PC-9 (cell line): ENCODE results near the gene LRP10. TPM values are rescaled to one million over a fixed set of nuclear protein-coding genes. Genes with fewer than 3 reads are reported as not detected.

Source experiments
- BruUV-seq: library from RNA; stranded (reverse); fragments of 400-500 nt; replicated peaks from 2 replicates; lab custom pipeline; 2021; lab: Mats Ljungman, UMichigan
- CTCF ChIA-PET: fragments of 300-600 bp; sonication (Branson Sonifier 250); formaldehyde crosslinking; loops from one replicate; lab custom pipeline; 2022; ENCODE audit warnings: antibody characterized with exemption; lab: Charles Lee
- POLR2A ChIA-PET: fragments of 300-600 bp; sonication (Branson Sonifier 250); formaldehyde crosslinking; loops from one replicate; lab custom pipeline; 2022; ENCODE audit warnings: antibody characterized with exemption; ENCODE audit not compliant: unreplicated experiment; lab: Charles Lee
- DNase-seq, 2 experiments: peaks; one replicate each; pipeline versions ENCODE4 v3.0.0 to v3.0.0-alpha.2; 2015 to 2022; ENCODE audit warnings: mixed read lengths in 1 of 2
- H2AFZ ChIP-seq: fragments of 200-600 bp; sonication (generic); 2 replicates; pipeline ENCODE4 v1.8.1; 2017; ENCODE audit warnings: antibody characterized with exemption
- H3F3A ChIP-seq: fragments of 200-600 bp; sonication (generic); 2 replicates; pipeline ENCODE4 v1.8.1; 2017; ENCODE audit warnings: antibody characterized with exemption, mild to moderate bottlenecking, low read depth; ENCODE audit not compliant: insufficient read depth
- H3K27ac ChIP-seq: fragments of 200-600 bp; sonication (generic); 2 replicates; pipeline ENCODE4 v1.6.1; 2016; ENCODE audit warnings: mixed run types
- H3K27me3 ChIP-seq: fragments of 200-600 bp; sonication (generic); 2 replicates; pipeline ENCODE4 v1.6.1; 2016; ENCODE audit warnings: low read depth, mixed run types; ENCODE audit not compliant: insufficient read depth
- H3K36me3 ChIP-seq: fragments of 200-600 bp; sonication (generic); 2 replicates; pipeline ENCODE4 v1.6.1; 2016; ENCODE audit warnings: low read depth, mixed run types
- H3K4me1 ChIP-seq: fragments of 200-600 bp; sonication (generic); replicated peaks from 2 replicates; pipeline ENCODE4 v1.6.1; 2016; ENCODE audit warnings: mixed run types; ENCODE audit not compliant: insufficient read depth
- H3K4me2 ChIP-seq: fragments of 200-600 bp; sonication (generic); 2 replicates; pipeline ENCODE4 v1.6.1; 2017; ENCODE audit warnings: mixed run types
- H3K4me3 ChIP-seq: fragments of 200-600 bp; sonication (generic); 2 replicates; pipeline ENCODE4 v1.6.1; 2016; ENCODE audit warnings: mixed run types
- H3K79me2 ChIP-seq: fragments of 200-600 bp; sonication (generic); 2 replicates; pipeline ENCODE4 v1.6.1; 2017; ENCODE audit warnings: low read depth, mixed run types
- H3K9me2 ChIP-seq: fragments of 200-600 bp; sonication (generic); 2 replicates; pipeline ENCODE4 v1.8.1; 2017; ENCODE audit warnings: mild to moderate bottlenecking; ENCODE audit not compliant: insufficient read depth
- H3K9me3 ChIP-seq: fragments of 200-600 bp; sonication (generic); 2 replicates; pipeline ENCODE4 v1.8.1; 2016; ENCODE audit warnings: low read depth; ENCODE audit not compliant: insufficient read depth
- H4K20me1 ChIP-seq: fragments of 200-600 bp; sonication (generic); 2 replicates; pipeline ENCODE4 v1.8.1; 2017; ENCODE audit not compliant: insufficient read depth
- EZH2 ChIP-seq: fragments of 200-600 bp; sonication (generic); IDR thresholded peaks from 2 replicates; pipeline ENCODE4 v1.8.0; 2017; ENCODE audit warnings: antibody characterized with exemption, low read depth
- intact Hi-C: fragments of 100-400 bp; cut with micrococcal nuclease; formaldehyde crosslinking; loops from one replicate; pipeline ENCODE4 v1.10.0; 2022; ENCODE audit not compliant: unreplicated experiment
- total RNA-seq: library from RNA; stranded (reverse); gene quantifications from 2 replicates; pipeline ENCODE4 v1.2.3, GENCODE V29; 2021
- TF ChIP-seq, protein P1 (sequence below): fragments of 200-600 bp; sonication (generic); conservative IDR thresholded peaks from 2 replicates; pipeline ENCODE4 v1.6.1; 2017; ENCODE audit warnings: mixed run types, antibody characterized with exemption, mild to moderate bottlenecking, moderate library complexity

LRP10 gene
- total RNA-seq, 1 experiment from 2014 or later, result 61.6 TPM

GRCh38 chr14:22877000-22877501 lies 5.5 kb downstream of the LRP10 start:
- Histone ChIP-seq H3F3A (0 out of 2 replicates have a peak, but pooled peaks cover 2% of the 10 kb centered on the region), H3K79me2 (peaks cover 17% of the 10 kb centered on the region), H3K4me2 (no peak overlapping the region), H3K27ac (no peak overlapping the region), H2AFZ (no peak overlapping the region), H4K20me1 (no peaks in the 10 kb centered on the region; the same call in 1 of the 2 replicates), H3K9me3 (no peaks in the 10 kb centered on the region), H3K27me3 (no peaks in the 10 kb centered on the region), H3K9me2 (no peaks in the 10 kb centered on the region), H3K4me3 (no peak overlapping the region), H3K36me3 (no peaks in the 10 kb centered on the region), H3K4me1 (no peaks in the 10 kb centered on the region)
- BruUV-seq, result no TSS peak
- DNase-seq, result no peak
- no peak for TF ChIP-seq EZH2
- TF ChIP-seq, protein P1, sequence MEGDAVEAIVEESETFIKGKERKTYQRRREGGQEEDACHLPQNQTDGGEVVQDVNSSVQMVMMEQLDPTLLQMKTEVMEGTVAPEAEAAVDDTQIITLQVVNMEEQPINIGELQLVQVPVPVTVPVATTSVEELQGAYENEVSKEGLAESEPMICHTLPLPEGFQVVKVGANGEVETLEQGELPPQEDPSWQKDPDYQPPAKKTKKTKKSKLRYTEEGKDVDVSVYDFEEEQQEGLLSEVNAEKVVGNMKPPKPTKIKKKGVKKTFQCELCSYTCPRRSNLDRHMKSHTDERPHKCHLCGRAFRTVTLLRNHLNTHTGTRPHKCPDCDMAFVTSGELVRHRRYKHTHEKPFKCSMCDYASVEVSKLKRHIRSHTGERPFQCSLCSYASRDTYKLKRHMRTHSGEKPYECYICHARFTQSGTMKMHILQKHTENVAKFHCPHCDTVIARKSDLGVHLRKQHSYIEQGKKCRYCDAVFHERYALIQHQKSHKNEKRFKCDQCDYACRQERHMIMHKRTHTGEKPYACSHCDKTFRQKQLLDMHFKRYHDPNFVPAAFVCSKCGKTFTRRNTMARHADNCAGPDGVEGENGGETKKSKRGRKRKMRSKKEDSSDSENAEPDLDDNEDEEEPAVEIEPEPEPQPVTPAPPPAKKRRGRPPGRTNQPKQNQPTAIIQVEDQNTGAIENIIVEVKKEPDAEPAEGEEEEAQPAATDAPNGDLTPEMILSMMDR, result no peak
- ChIA-PET CTCF (no interaction called here), POLR2A (no interaction called here)
- intact Hi-C loops, result no loop called here

GRCh38 chr14:22878271-22879246 lies 7.0 kb downstream of the LRP10 start:
- Histone ChIP-seq H3K27ac (no peak overlapping the region), H3K4me1 (no peaks in the 10 kb centered on the region), H3F3A (no peaks in the 10 kb centered on the region), H3K9me3 (no peaks in the 10 kb centered on the region), H3K9me2 (no peaks in the 10 kb centered on the region), H3K79me2 (peaks cover 7% of the 10 kb centered on the region), H3K4me3 (no peak overlapping the region), H3K27me3 (no peaks in the 10 kb centered on the region), H3K36me3 (no peaks in the 10 kb centered on the region), H4K20me1 (no peaks in the 10 kb centered on the region; the same call in 1 of the 2 replicates), H3K4me2 (no peak overlapping the region), H2AFZ (no peak overlapping the region)
- TF ChIP-seq, protein P1, result no peak
- TF ChIP-seq EZH2, result no peak
- CTCF ChIA-PET, result no interaction called here
- no TSS peak for BruUV-seq
- no peak for DNase-seq
- intact Hi-C loops, result no loop called here
- POLR2A ChIA-PET, result no interaction called here

GRCh38 chr14:22882064-22882463 lies 10.5 kb downstream of the LRP10 start:
- Histone ChIP-seq H3K9me2 (no peaks in the 10 kb centered on the region), H3F3A (peaks cover 5% of the 10 kb centered on the region; the same call in 1 of the 2 replicates), H4K20me1 (no peaks in the 10 kb centered on the region), H3K27ac (no peak overlapping the region), H3K27me3 (no peaks in the 10 kb centered on the region), H3K4me1 (peaks cover 7% of the 10 kb centered on the region; the same call in 1 of the 2 replicates), H3K36me3 (no peaks in the 10 kb centered on the region), H3K4me3 (no peak overlapping the region), H3K4me2 (no peak overlapping the region), H3K9me3 (no peaks in the 10 kb centered on the region), H3K79me2 (no peaks in the 10 kb centered on the region), H2AFZ (no peak overlapping the region)
- POLR2A ChIA-PET, result interaction anchor here (0.5 to 0.8 kb wide), 5 partner anchors 22 to 491 kb away, joined by 3 to 6 read pairs (median 4); no protein-coding TSS in a partner anchor
- intact Hi-C loops, result no loop called here
- DNase-seq, result no peak
- TF ChIP-seq, protein P1, result no peak
- no peak for TF ChIP-seq EZH2
- no TSS peak for BruUV-seq
- CTCF ChIA-PET, result no interaction called here
